Calu3 (cell line): ENCODE data around the gene ARL13B. TPM values are rescaled to one million over a fixed set of nuclear protein-coding genes. Genes with fewer than 3 reads are reported as not detected.

ENCODE experiments used
- BruUV-seq: library from RNA; stranded (reverse); fragments of 400-500 nt; replicated peaks from 2 replicates; lab custom pipeline; 2021; lab: Mats Ljungman, UMichigan
- CTCF ChIA-PET: fragments of 300-600 bp; sonication (Branson Sonifier 250); formaldehyde crosslinking; loops from one replicate; lab custom pipeline; 2022; ENCODE audit warnings: antibody characterized with exemption; lab: Charles Lee
- DNase-seq: peaks from one replicate; pipeline ENCODE4 v3.0.0; 2022
- H3K27ac Mint-ChIP-seq: one replicate; pipeline ENCODE4 v1.8.0; 2022; ENCODE audit warnings: mixed read lengths; ENCODE audit not compliant: unreplicated experiment
- H3K27me3 Mint-ChIP-seq: one replicate; pipeline ENCODE4 v1.8.0; 2022; ENCODE audit warnings: mixed read lengths; ENCODE audit not compliant: unreplicated experiment
- H3K36me3 Mint-ChIP-seq: one replicate; pipeline ENCODE4 v1.8.0; 2022; ENCODE audit warnings: mild to moderate bottlenecking, moderate library complexity, mixed read lengths; ENCODE audit not compliant: insufficient read depth, unreplicated experiment
- H3K4me1 Mint-ChIP-seq: one replicate; pipeline ENCODE4 v1.8.0; 2022; ENCODE audit warnings: mild to moderate bottlenecking, low read depth, mixed read lengths; ENCODE audit not compliant: unreplicated experiment
- H3K4me3 Mint-ChIP-seq: one replicate; pipeline ENCODE4 v1.8.0; 2022; ENCODE audit warnings: mild to moderate bottlenecking, low read depth, moderate library complexity, mixed read lengths; ENCODE audit not compliant: unreplicated experiment
- H3K9me3 Mint-ChIP-seq: one replicate; pipeline ENCODE4 v1.8.0; 2022; ENCODE audit warnings: low read depth, mixed read lengths; ENCODE audit not compliant: unreplicated experiment
- CTCF ChIP-seq: fragments of 200-600 bp; IDR thresholded peaks from one replicate; pipeline ENCODE4 v1.8.0; 2022; ENCODE audit warnings: antibody characterized with exemption; ENCODE audit not compliant: unreplicated experiment
- intact Hi-C: fragments of 100-400 bp; cut with micrococcal nuclease; formaldehyde crosslinking; loops from one replicate; pipeline ENCODE4 v1.10.0; 2022; ENCODE audit not compliant: unreplicated experiment
- total RNA-seq: library from RNA; stranded (reverse); gene quantifications from 2 replicates; pipeline ENCODE4 v1.2.3, GENCODE V29; 2022

Gene ARL13B
- total RNA-seq, 1 experiment from 2014 or later, result 7.8 TPM

GRCh38 chr3:94066506-94067500 lies 86.8 kb downstream of the ARL13B start:
- no peak for DNase-seq
- no peak for TF ChIP-seq CTCF
- H3K36me3 Mint-ChIP-seq, result peaks cover 24% of the 10 kb centered on the region
- H3K27me3 Mint-ChIP-seq, result no peaks in the 10 kb centered on the region
- intact Hi-C loops, result no loop called here
- H3K4me1 Mint-ChIP-seq, result peaks cover 17% of the 10 kb centered on the region
- no peak overlapping the region for H3K4me3 Mint-ChIP-seq
- H3K9me3 Mint-ChIP-seq, result peaks cover 4% of the 10 kb centered on the region
- CTCF ChIA-PET, result no interaction called here
- no peak overlapping the region for H3K27ac Mint-ChIP-seq
- no TSS peak for BruUV-seq

DNA sequence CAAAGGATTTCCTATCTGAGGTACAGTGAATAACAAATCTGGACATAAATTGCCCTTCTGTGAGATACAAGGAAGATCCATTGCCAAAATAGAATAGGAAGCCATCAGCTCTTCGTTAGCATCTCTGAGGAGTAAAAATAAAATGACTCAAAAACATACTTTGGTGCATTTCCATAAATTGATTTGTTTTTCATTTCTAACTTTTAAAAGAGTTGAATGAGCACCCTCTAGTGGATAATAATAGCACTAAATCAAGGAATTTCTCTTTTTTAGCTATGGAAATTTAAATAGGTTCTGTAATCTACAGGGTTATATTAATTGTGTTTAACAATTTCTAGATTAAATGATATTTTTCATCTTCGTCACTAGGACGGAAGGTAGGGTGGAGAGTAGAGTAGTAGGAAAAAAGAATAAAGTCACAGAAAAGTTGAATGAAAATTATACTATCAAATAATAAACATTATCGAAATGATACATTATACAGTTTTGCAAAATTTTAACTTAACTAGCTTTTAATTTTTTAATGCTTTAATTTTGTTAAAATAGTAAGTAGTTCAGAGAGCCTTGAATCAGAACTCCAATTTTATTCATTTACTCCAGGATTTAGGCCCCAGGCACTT lies 89.3 kb downstream of the ARL13B start:
- Mint-ChIP-seq H3K4me3 (no peak overlapping the region), H3K4me1 (peaks cover 17% of the 10 kb centered on the region), H3K36me3 (no peaks in the 10 kb centered on the region), H3K27ac (no peak overlapping the region), H3K9me3 (peaks cover 4% of the 10 kb centered on the region), H3K27me3 (no peaks in the 10 kb centered on the region)
- no peak for DNase-seq
- CTCF ChIA-PET, result interaction anchor here (1.0 kb wide), 1 partner anchor 45 kb away, joined by 4 read pairs; no protein-coding TSS in a partner anchor
- no peak for TF ChIP-seq CTCF
- intact Hi-C loops, result loop anchor here (1.0 kb wide), 1 partner anchor 65 kb away; no protein-coding TSS in a partner anchor
- BruUV-seq, result no TSS peak

GRCh38 chr3:94070341-94070911 lies 90.5 kb downstream of the ARL13B start:
- no peak for DNase-seq
- intact Hi-C loops, result no loop called here
- H3K27ac Mint-ChIP-seq, result no peak overlapping the region
- CTCF ChIA-PET, result interaction anchor here (1.2 kb wide), 1 partner anchor 10 kb away, joined by 3 read pairs; no protein-coding TSS in a partner anchor
- H3K4me3 Mint-ChIP-seq, result no peak overlapping the region
- peaks cover 4% of the 10 kb centered on the region for H3K9me3 Mint-ChIP-seq
- no peaks in the 10 kb centered on the region for H3K36me3 Mint-ChIP-seq
- H3K27me3 Mint-ChIP-seq, result no peaks in the 10 kb centered on the region
- no peak for TF ChIP-seq CTCF
- BruUV-seq, result no TSS peak
- peaks cover 8% of the 10 kb centered on the region for H3K4me1 Mint-ChIP-seq

DNA sequence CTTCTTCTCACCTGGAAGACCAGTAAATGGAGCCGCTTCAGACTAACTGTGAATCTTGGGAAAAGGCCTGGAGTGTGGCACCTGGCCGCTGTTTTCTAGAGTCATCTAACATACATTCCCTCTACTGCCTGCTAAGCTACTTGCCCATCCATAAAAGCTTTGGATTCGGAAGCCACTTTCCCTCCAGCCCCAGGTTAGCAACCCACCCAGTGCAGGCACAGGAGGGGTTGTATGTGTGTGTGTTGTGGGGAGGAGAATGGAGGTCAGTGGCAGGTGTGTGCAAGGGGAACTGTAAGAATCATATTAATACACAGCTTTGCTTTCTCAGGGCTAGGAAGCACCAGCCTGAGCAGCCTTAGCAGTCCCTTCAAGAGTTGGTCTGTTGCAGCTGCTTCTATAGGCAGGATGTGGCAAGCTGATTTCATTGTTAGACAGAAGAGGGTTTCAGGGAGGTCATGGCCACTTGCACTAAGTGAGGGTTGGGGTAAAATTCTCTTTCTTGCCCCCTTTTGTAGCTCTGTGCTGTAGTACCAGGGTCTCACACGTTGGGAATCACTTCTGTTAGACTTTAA lies 91.8 kb downstream of the ARL13B start:
- no TSS peak for BruUV-seq
- H3K4me1 Mint-ChIP-seq, result peaks cover 4% of the 10 kb centered on the region
- intact Hi-C loops, result no loop called here
- DNase-seq, result no peak
- no peak overlapping the region for H3K27ac Mint-ChIP-seq
- H3K9me3 Mint-ChIP-seq, result peaks cover 4% of the 10 kb centered on the region
- no peaks in the 10 kb centered on the region for H3K27me3 Mint-ChIP-seq
- no peak for TF ChIP-seq CTCF
- no peaks in the 10 kb centered on the region for H3K36me3 Mint-ChIP-seq
- H3K4me3 Mint-ChIP-seq, result no peak overlapping the region
- CTCF ChIA-PET, result interaction anchor here (0.7 to 1.2 kb wide), 3 partner anchors 9 to 578 kb away, joined by 3 to 5 read pairs (median 3); no protein-coding TSS in a partner anchor
